HG03097 (cell line): ENCODE results near the gene GID4.
A peak's percentile ranks its signal among the peaks of the same experiment; 100 is the strongest.

Source experiments
- ATAC-seq: cut with Tn5 transposase; IDR thresholded peaks from one replicate; pipeline ENCODE4 v1.9.1; 2021; ENCODE audit not compliant: unreplicated experiment, low FRiP score

The GID4 gene

GRCh38 chr17:18041776-18042175 is 2.6 kb downstream of the GID4 start:
- ATAC-seq = no peak

GRCh38 chr17:18042983-18043382 is 3.8 kb downstream of the GID4 start:
- ATAC-seq = no peak

- ATAC-seq = no peak
Observed at GRCh38 chr17:18043491-18043890, 4.3 kb downstream of the GID4 start.

GRCh38 chr17:18044609-18045008 is 5.4 kb downstream of the GID4 start:
- ATAC-seq = no peak

- ATAC-seq = no peak
Observed at GRCh38 chr17:18045691-18046350, 6.6 kb downstream of the GID4 start.

GRCh38 chr17:18055597-18055996 is 16.4 kb downstream of the GID4 start:
- ATAC-seq = no peak

GRCh38 chr17:18056214-18056613 is 17.0 kb downstream of the GID4 start:
- no peak for ATAC-seq

GRCh38 chr17:18059283-18059682 is 20.1 kb downstream of the GID4 start:
- ATAC-seq = no peak

- ATAC-seq = no peak
Observed at GRCh38 chr17:18064053-18064452, 24.8 kb downstream of the GID4 start.

GRCh38 chr17:18065546-18065945 is 26.3 kb downstream of the GID4 start:
- ATAC-seq = no peak

GRCh38 chr17:18066866-18067265 is 27.7 kb downstream of the GID4 start:
- no peak for ATAC-seq

GRCh38 chr17:18069101-18069500 is 29.9 kb downstream of the GID4 start:
- no peak for ATAC-seq

- no peak for ATAC-seq
Observed at GRCh38 chr17:18070861-18071340, 31.7 kb downstream of the GID4 start.

- no peak for ATAC-seq
Observed at GRCh38 chr17:18071751-18072150, 32.5 kb downstream of the GID4 start.

- no peak for ATAC-seq
Observed at GRCh38 chr17:18074566-18075272, 35.5 kb downstream of the GID4 start.

GRCh38 chr17:18076936-18077335 is 37.7 kb downstream of the GID4 start:
- ATAC-seq = no peak

- no peak for ATAC-seq
Observed at GRCh38 chr17:18079543-18079942, 40.3 kb downstream of the GID4 start.

- ATAC-seq = no peak
Observed at GRCh38 chr17:18084256-18084655, 45.0 kb downstream of the GID4 start.

- ATAC-seq = peak; percentile 84
Observed at GRCh38 chr17:18087610-18088491, 48.6 kb downstream of the GID4 start, which contains the start of gene DRG2. TSS of gene DRG2 (plus strand) at chr17:18087948. CDS start at chr17:18088024, 76 bp downstream.

- ATAC-seq = no peak
Observed at GRCh38 chr17:18089613-18090012, 50.4 kb downstream of the GID4 start.
